Right renal pelvis (tissue), 4 donors: ENCODE results near the gene GNG10. TPM values are rescaled to one million over a fixed set of nuclear protein-coding genes. Genes with fewer than 3 reads are reported as not detected.
"Not testable (repeated sequence)": the region's sequence is repeated elsewhere in the genome, so short reads cannot be mapped to it uniquely, and the experiment has no call there.

Experiments used
- DNase-seq, 4 donors: peaks; one replicate each; pipeline ENCODE4 v3.0.0-alpha.2; 2013; ENCODE audit warnings: low read depth in 4 of 4, low spot score in 3 of 4, missing footprints in 1 of 4
- polyA plus RNA-seq, 4 donors: library from polyadenylated mRNA; unstranded; fragments of 120-200 nt; gene quantifications; one replicate each; pipeline ENCODE4 v1.2.1, GENCODE V29; 2013; ENCODE audit not compliant: insufficient read length in 4 of 4

Gene GNG10
- polyA plus RNA-seq, 4 donors: 56.9 to 72.4 (median 70.1) TPM

GRCh38 chr9:111648066-111648465, 13.3 kb upstream of the GNG10 start:
- no peak for DNase-seq

- DNase-seq: no peak
Measured at GRCh38 chr9:111649016-111649415, 12.4 kb upstream of the GNG10 start.

- DNase-seq: no peak
Measured at GRCh38 chr9:111657051-111657450, 4.4 kb upstream of the GNG10 start.

DNA sequence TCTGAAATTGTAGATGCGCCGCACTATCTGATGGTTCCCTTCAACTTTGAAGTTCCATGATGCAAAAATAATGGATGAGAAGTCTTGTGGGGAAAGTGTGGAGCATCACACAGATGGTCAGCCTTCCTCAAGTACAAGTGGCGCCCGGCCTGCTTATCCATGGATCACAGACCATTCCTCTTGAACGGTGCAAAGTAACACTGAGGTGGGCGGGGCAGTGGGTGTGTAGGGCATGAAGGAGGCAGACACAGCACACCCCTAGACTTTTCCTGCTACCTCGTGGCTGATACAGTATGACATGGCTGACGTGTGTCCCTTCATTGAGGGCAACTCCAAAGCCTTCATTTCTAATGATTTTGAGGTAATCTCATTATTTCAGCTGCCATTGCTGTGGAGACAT, 2.5 kb upstream of the GNG10 start:
- DNase-seq: no peak

GRCh38 chr9:111659691-111660090, 1.7 kb upstream of the GNG10 start:
- DNase-seq: no peak

GRCh38 chr9:111661802-111662521, 557 bp downstream of the GNG10 start:
- DNase-seq: peak in 2 of 4 donors; percentile 11 to 32

DNA sequence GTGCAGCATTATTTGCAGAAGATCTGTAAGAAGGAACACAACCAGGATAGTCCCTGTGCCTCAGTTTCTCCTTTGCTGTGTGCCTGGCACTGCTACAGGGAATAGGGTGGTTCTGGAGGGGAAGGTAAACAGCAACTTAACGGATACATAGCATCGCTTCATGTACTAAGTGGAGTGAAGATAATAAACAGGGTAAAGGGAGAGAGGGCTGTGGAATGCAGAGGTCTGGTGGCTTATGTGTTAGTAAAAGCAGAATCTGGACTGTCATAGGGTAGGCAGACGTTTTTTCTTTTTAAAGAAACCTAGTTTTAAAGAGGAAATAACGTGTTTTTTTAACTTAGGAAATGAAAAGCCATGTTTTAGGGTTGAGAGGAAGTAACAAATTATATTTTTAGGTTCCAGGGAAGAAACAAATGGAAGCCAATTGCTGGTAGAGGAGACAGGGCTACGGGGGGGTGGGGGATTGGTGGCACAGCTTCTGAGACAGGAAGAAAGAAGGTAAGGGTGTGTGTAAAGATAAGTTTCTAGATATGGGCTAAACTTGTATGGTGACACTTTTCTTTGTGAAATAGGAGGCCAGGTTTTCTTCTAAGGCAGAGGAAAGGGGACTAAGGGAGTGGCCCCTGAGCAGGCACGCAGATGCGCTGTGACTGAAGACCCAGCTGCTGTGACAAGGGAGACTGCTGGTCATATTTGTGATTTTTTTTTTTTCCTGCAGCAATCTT, 1.3 kb downstream of the GNG10 start:
- no peak for DNase-seq

- no peak for DNase-seq
Measured at GRCh38 chr9:111663301-111663823, 2.0 kb downstream of the GNG10 start.

- no peak for DNase-seq
Measured at GRCh38 chr9:111668026-111668573, 6.7 kb downstream of the GNG10 start.

DNA sequence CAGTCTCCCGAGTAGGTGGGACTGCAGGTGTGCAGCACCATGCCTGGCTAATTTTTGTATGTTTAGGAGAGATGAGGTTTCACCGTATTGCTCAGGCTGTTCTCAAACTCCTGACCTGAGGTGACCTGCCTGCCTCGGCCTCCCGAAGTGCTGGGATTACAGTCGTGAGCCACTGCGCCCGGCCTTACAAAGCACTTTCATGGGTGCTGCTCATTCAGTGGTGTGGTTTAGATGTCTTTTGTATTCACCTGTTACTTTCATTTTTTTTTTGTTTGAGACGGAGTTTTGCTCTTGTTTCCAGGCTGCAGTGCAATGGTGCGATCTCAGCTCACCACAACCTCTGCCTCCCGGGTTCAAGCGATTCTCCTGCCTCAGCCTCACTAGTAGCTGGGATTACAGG, 7.2 kb downstream of the GNG10 start:
- DNase-seq: not testable (repeated sequence)

DNA sequence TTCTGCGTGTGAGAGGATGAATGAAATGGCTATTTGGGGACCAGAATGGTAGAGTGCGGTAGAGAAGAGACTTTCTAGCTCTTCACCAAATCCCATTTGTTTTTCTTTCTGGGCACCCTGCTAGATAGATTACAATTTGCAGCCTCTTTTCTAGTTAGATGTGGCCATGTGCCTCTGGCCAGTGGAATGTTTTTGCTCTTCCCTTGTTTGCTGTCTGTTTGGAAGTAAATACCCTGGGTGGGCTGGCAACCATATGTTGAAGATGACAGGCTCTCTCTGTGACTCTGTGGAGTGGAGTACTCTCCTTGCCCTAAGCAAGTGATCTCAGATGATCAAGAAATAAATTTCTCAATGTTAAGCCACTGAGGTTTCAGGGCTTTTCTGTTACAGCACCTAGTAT, 12.9 kb downstream of the GNG10 start:
- no peak for DNase-seq

- no peak for DNase-seq
Measured at GRCh38 chr9:111676116-111676515, 14.7 kb downstream of the GNG10 start.

DNA sequence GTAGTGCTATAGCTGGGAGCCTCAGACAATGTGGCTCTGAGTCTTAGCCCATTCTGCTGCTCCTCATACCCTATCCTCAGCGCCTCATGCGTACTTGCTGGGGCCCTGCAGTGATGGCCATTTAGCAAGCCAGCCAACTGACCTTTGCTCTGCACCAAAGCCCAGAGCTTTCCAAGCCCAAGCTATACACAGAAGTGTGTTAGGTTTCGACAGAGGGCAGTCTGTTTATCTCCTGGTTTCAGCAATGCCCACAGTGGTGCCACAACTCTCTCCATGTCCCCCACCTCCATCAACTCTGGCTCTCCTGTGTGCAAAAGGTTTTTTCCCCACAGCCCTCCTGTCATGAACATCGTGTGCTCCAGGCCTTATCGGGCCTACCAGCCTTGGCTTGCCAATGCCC, 16.9 kb downstream of the GNG10 start:
- DNase-seq: no peak

- no peak for DNase-seq
Measured at GRCh38 chr9:111679199-111679598, 17.8 kb downstream of the GNG10 start.

DNA sequence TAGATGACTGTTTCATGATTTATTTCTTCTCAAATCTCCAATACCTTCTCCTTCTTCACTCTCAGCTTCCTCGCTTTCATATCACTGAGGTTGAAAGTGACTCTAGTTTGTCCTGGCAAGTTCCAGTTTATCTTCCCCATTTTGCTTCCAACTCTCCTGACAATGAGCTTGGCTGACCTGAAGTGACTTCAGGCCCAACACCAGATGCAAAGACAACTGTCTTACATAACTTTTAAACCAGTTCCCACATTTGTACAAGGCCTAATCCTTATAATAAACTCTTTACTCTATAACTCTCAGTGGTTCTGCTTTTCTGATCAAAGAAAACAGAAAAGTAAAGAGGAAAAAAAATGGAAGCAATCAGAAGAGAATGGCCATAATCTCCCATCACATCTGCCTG, 22.0 kb downstream of the GNG10 start:
- DNase-seq: no peak

DNA sequence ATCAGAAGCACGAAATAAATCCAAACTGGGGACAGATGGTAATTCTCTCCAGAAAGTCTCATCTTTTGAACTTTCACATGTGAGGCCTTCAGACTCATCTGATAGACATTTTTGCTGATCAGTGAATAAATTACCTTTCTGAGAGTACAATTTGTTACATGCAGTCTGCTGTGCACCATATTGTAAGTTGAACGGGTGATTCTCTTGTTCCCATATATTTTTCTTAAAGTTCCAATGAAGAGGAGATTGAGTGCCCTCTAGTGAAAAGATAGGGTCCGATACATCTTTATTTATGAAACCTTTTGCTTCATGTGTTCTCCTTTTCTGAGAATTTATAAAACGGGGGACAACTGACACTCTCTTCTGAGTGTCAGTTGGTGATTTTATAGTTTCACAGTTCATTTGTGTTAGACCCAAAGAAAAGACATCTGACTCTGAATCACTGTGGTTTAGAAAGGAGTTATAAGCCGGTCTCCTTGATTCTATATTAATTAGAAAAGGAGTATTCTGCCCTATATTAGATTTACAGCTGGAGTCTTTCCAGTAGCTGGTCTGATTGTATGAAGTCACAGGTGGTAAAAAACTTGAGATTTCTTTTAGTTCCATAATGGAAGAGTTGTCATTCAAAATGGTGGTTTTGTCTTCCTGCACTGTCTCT, 30.4 kb downstream of the GNG10 start:
- peak in 2 of 4 donors; percentile 16 to 27 for DNase-seq

DNA sequence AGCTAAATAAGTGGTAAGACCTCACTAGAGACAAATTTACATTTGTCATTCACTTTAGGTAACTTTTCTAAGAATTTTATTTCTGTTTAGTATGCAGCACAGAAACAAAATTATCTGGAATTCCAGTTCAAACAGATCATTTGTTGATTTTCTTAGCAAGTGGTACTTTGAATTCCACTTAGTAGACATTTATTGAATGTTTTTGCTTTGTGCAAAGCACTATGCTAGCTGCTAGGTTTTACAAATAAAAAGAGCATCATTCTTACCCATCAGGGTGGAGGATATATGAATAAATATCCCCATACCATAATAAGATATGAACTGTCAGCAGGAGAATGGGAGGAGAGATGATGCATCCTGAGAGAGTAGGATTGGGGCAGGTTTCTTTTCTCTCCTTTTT, 35.4 kb downstream of the GNG10 start:
- no peak for DNase-seq

GRCh38 chr9:111700776-111701175, 39.4 kb downstream of the GNG10 start:
- DNase-seq: no peak

DNA sequence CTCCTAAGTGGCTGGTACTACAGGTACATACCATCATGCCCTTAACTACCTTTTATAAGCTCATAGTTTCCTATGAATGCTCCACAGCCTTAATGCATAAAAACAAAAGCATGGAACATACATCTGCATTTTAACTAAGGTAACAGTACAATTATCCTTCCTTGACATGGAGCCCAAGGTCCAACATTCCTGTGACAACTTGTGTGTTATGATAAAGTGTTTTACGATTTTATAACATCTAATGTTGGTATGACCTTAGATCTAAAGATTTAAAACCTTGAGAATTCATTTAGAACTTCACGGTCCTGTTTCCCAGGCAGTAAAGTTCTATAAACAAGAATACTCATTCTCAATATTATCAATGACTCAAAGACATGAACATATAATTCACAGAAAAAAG, 43.1 kb downstream of the GNG10 start:
- no peak for DNase-seq

GRCh38 chr9:111711548-111711947, 50.1 kb downstream of the GNG10 start:
- no peak for DNase-seq

GRCh38 chr9:111712369-111712768, 51.0 kb downstream of the GNG10 start:
- no peak for DNase-seq
